Mesenchymal stem cell (in vitro differentiated cells and primary cell): ENCODE results near the gene SECISBP2L.

ENCODE experiments used
- DNase-seq: peaks from one replicate; pipeline ENCODE4 v3.0.0-alpha.2; 2013
- H2AFZ ChIP-seq: one replicate; pipeline ENCODE4 v1.6.1; 2013; ENCODE audit warnings: low read depth, mild to moderate bottlenecking, control low read depth, inconsistent platforms, low read length, moderate library complexity
- H2AK5ac ChIP-seq: 2 replicates; pipeline ENCODE4 v1.6.1; 2013; ENCODE audit warnings: low read length, moderate library complexity, mild to moderate bottlenecking, inconsistent platforms; ENCODE audit not compliant: severe bottlenecking
- H2BK120ac ChIP-seq: one replicate; pipeline ENCODE4 v1.6.1; 2013; ENCODE audit warnings: low read depth, mild to moderate bottlenecking, inconsistent platforms, low read length, moderate library complexity
- H2BK12ac ChIP-seq, 2 experiments: one replicate each; pipeline ENCODE4 v1.6.1; 2013; ENCODE audit warnings: inconsistent platforms in 2 of 2, low read length in 2 of 2, mild to moderate bottlenecking in 2 of 2, moderate library complexity in 2 of 2, control low read depth in 1 of 2
- H2BK15ac ChIP-seq: one replicate; pipeline ENCODE4 v1.6.1; 2013; ENCODE audit warnings: mild to moderate bottlenecking, low read depth, inconsistent platforms; ENCODE audit not compliant: poor library complexity, severe bottlenecking
- H2BK5ac ChIP-seq: 2 replicates; pipeline ENCODE4 v1.6.1; 2013; ENCODE audit warnings: low read depth, mild to moderate bottlenecking, low read length, control low read depth, inconsistent platforms; ENCODE audit not compliant: poor library complexity, severe bottlenecking
- H3K14ac ChIP-seq, 2 experiments: one replicate each; pipeline ENCODE4 v1.6.1; 2013; ENCODE audit warnings: inconsistent platforms in 2 of 2, low read length in 2 of 2, control low read depth in 1 of 2, mild to moderate bottlenecking in 1 of 2, moderate library complexity in 1 of 2
- H3K18ac ChIP-seq, 2 experiments: one replicate each; pipeline ENCODE4 v1.6.1; 2013; ENCODE audit warnings: inconsistent platforms in 2 of 2, low read length in 2 of 2, control low read depth in 1 of 2, low read depth in 1 of 2, mild to moderate bottlenecking in 1 of 2
- H3K23ac ChIP-seq, 2 experiments: one replicate each; pipeline ENCODE4 v1.6.1; 2013; ENCODE audit warnings: inconsistent platforms in 2 of 2, low read length in 2 of 2, mild to moderate bottlenecking in 2 of 2, moderate library complexity in 2 of 2, control low read depth in 1 of 2
- H3K27ac ChIP-seq: 2 replicates; pipeline ENCODE4 v1.5.1; 2013; ENCODE audit warnings: mild to moderate bottlenecking, moderate library complexity, low read length, control low read depth, inconsistent platforms; ENCODE audit not compliant: poor library complexity, severe bottlenecking
- H3K27me3 ChIP-seq, 2 experiments: 2 replicates each; pipeline versions ENCODE4 v1.6.1 to v1.7.0; 2013; ENCODE audit warnings: low read length in 2 of 2, mild to moderate bottlenecking in 2 of 2, moderate library complexity in 2 of 2, control low read depth in 1 of 2, inconsistent platforms in 1 of 2; ENCODE audit not compliant: control insufficient read depth in 1 of 2, insufficient read depth in 1 of 2
- H3K36me3 ChIP-seq, 2 experiments: 2 replicates each; pipeline versions ENCODE4 v1.6.1 to v1.7.0; 2013; ENCODE audit warnings: low read length in 2 of 2, control low read depth in 1 of 2, inconsistent platforms in 1 of 2, low read depth in 1 of 2, mild to moderate bottlenecking in 1 of 2; ENCODE audit not compliant: insufficient read depth in 2 of 2, control insufficient read depth in 1 of 2
- H3K4ac ChIP-seq, 2 experiments: one replicate each; pipeline ENCODE4 v1.6.1; 2013; ENCODE audit warnings: inconsistent platforms in 2 of 2, low read length in 2 of 2, mild to moderate bottlenecking in 2 of 2, moderate library complexity in 2 of 2, control low read depth in 1 of 2, low read depth in 1 of 2
- H3K4me1 ChIP-seq: 2 replicates; pipeline ENCODE4 v1.6.1; 2013; ENCODE audit warnings: low read depth, low read length, control low read depth; ENCODE audit not compliant: control insufficient read depth, insufficient read depth
- H3K4me2 ChIP-seq: 2 replicates; pipeline ENCODE4 v1.6.1; 2013; ENCODE audit warnings: low read length, mild to moderate bottlenecking, inconsistent platforms; ENCODE audit not compliant: poor library complexity, severe bottlenecking
- H3K4me3 ChIP-seq, 2 experiments: 2 replicates each; pipeline versions ENCODE4 v1.5.1 to v1.7.0; 2013; ENCODE audit warnings: low read length in 2 of 2, mild to moderate bottlenecking in 2 of 2, control low read depth in 1 of 2, low read depth in 1 of 2; ENCODE audit not compliant: insufficient read depth in 1 of 2
- H3K79me1 ChIP-seq: replicated peaks from 2 replicates; pipeline ENCODE4 v1.6.1; 2013; ENCODE audit warnings: mild to moderate bottlenecking, control low read depth, low read length, inconsistent platforms; ENCODE audit not compliant: poor library complexity, severe bottlenecking
- H3K9ac ChIP-seq: 2 replicates; pipeline ENCODE4 v1.7.0; 2013; ENCODE audit warnings: mild to moderate bottlenecking, low read length, moderate library complexity
- H3K9me3 ChIP-seq: 2 replicates; pipeline ENCODE4 v1.7.0; 2013; ENCODE audit warnings: mild to moderate bottlenecking, low read length; ENCODE audit not compliant: control insufficient read depth
- H4K8ac ChIP-seq: one replicate; pipeline ENCODE4 v1.6.1; 2013; ENCODE audit warnings: inconsistent platforms, mild to moderate bottlenecking, low read length, moderate library complexity
- H4K91ac ChIP-seq: one replicate; pipeline ENCODE4 v1.6.1; 2013; ENCODE audit warnings: mild to moderate bottlenecking, low read length, inconsistent platforms
- WGBS: methylation state at CpG from one replicate; pipeline ENCODE4 v1.1.7; 2013; ENCODE audit warnings: mixed read lengths; 5-methylcytosine and 5-hydroxymethylcytosine counted together

The SECISBP2L gene

DNA sequence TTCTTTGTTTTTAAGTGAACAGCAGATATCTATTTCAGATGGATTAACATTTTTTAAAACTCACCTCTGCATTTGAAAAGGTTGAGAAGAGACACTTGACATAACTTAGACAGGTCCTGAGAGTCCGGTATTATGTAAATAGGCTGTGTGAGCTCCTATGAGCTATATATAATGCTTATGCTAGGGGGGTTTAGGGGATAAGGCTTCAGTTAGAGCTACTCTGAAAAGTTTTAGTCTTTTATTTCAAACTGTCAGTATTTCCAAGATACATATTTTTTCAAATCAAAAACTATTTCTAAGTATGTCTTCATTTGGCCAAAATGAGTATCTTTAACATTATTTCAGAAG lies 99.4 kb downstream of the SECISBP2L start:
- Histone ChIP-seq H3K4ac (no peak overlapping the region), H3K79me1 (no peaks in the 10 kb centered on the region), H3K27me3 (no peaks in the 10 kb centered on the region), H3K4me1 (no peaks in the 10 kb centered on the region), H2AK5ac (no peak overlapping the region), H3K18ac (no peak overlapping the region), H3K23ac (no peak overlapping the region), H3K14ac (no peak overlapping the region), H3K4me2 (no peak overlapping the region), H3K4me3 (no peak overlapping the region), H4K8ac (no peak overlapping the region), H2BK120ac (no peak overlapping the region), H3K27ac (no peak overlapping the region), H3K9ac (no peak overlapping the region), H2BK12ac (no peak overlapping the region), H3K9me3 (no peaks in the 10 kb centered on the region), H4K91ac (no peak overlapping the region), H2BK5ac (no peak overlapping the region), H2BK15ac (no peak overlapping the region), H2AFZ (no peak overlapping the region), H3K36me3 (no peaks in the 10 kb centered on the region)
- no peak for DNase-seq
- WGBS: no CpG with 5 or more reads among the region's 1 CpG

DNA sequence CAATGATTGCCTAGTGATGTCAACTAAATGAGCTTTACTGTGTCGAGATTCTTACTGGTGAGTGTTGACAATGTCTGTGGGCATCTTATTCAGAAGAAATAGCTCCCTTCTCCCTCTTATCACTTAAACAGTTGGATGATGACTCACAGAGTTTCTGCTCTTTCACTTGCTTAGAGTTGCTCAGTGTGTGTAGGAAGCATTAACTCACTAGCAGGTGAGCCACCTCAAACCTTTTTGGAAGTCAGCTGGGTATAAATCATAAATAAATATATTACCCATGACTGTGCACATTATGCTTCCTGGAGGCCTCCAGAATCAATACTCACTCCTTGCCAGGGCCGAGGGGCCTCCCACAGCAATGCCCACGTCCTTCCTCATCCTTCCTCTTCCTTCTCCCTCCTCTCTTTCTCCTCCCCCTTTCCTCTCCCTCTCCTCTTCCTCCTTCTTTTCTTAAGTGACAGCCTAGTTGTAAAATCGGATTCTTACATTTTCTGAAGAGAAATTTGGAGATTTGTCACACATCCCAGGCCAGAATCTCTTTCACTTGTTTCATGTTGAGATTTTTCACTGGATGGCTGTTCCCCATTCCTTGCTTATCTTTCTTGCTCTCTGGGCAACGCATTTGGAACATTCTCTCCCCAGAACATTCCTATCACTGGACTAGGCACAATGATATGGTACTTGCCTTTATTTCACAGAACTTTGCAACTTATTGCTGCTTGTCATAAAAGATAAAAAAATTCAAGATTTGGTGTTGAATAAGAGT lies 100.0 kb downstream of the SECISBP2L start:
- H2BK15ac ChIP-seq: no peak overlapping the region
- no peak overlapping the region for H3K18ac ChIP-seq
- H3K23ac ChIP-seq: no peak overlapping the region
- no peak overlapping the region for H3K14ac ChIP-seq
- no peaks in the 10 kb centered on the region for H3K4me1 ChIP-seq
- DNase-seq: peak; percentile 64
- no peaks in the 10 kb centered on the region for H3K27me3 ChIP-seq
- H3K36me3 ChIP-seq: no peaks in the 10 kb centered on the region
- no peak overlapping the region for H3K4me2 ChIP-seq
- no peak overlapping the region for H2AFZ ChIP-seq
- H2BK5ac ChIP-seq: no peak overlapping the region
- no peak overlapping the region for H3K9ac ChIP-seq
- no peaks in the 10 kb centered on the region for H3K9me3 ChIP-seq
- H4K8ac ChIP-seq: no peak overlapping the region
- H2BK12ac ChIP-seq: no peak overlapping the region
- H4K91ac ChIP-seq: no peak overlapping the region
- H3K79me1 ChIP-seq: no peaks in the 10 kb centered on the region
- H2BK120ac ChIP-seq: no peak overlapping the region
- WGBS: 53% methylated on average over 4 of the region's 5 CpGs
- no peak overlapping the region for H3K4me3 ChIP-seq
- peak overlapping the region; percentile 34 for H3K27ac ChIP-seq
- peak overlapping the region; percentile 61 for H2AK5ac ChIP-seq
- no peak overlapping the region for H3K4ac ChIP-seq

DNA sequence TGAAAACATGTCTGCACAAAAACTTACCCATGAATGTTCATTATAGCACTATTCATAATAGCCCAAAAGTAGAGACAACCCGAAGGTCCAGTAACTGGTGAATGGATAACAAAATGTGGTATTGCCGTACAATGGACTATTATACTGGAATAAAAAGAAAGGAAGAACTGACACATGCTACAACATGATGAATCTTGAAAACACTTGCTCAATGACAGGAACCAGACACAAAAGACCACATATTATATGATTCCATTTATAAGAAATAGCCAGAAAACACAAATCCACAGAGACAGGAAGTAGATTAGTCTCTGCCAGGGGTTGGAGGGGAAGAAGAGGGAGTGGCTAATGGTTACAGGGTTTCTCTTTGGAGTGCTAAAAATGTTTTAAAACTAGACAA lies 100.9 kb downstream of the SECISBP2L start:
- no peak overlapping the region for H2BK12ac ChIP-seq
- no peak overlapping the region for H3K4ac ChIP-seq
- no peaks in the 10 kb centered on the region for H3K4me1 ChIP-seq
- no peak for DNase-seq
- H2BK15ac ChIP-seq: no peak overlapping the region
- H4K91ac ChIP-seq: no peak overlapping the region
- no peak overlapping the region for H2BK120ac ChIP-seq
- H3K4me2 ChIP-seq: no peak overlapping the region
- no peak overlapping the region for H2AK5ac ChIP-seq
- no peaks in the 10 kb centered on the region for H3K9me3 ChIP-seq
- H3K27ac ChIP-seq: peak overlapping the region; percentile 87
- no peaks in the 10 kb centered on the region for H3K36me3 ChIP-seq
- no peaks in the 10 kb centered on the region for H3K79me1 ChIP-seq
- WGBS: no CpG with 5 or more reads among the region's 2 CpGs
- H3K4me3 ChIP-seq: no peak overlapping the region
- H2AFZ ChIP-seq: no peak overlapping the region
- H3K9ac ChIP-seq: no peak overlapping the region
- no peak overlapping the region for H4K8ac ChIP-seq
- no peak overlapping the region for H3K14ac ChIP-seq
- H2BK5ac ChIP-seq: no peak overlapping the region
- no peaks in the 10 kb centered on the region for H3K27me3 ChIP-seq
- no peak overlapping the region for H3K18ac ChIP-seq
- no peak overlapping the region for H3K23ac ChIP-seq

DNA sequence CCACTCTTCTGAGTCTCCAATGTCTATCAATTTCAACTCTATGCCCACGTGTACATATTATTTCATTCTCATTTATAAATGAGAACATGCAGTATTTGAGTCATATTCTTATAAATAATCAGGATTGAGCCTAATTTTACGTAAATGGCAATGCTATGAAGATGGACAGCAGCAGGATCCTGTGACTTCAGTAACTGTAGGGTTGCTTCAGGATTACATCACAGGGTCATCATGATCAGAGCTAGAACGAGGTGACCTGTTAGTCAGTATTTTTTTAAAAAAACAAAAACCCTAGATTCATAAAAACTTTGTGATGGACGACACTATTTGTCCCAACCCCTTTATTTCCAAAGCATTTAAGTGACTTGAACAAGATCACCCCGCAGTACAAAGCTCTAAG lies 104.3 kb downstream of the SECISBP2L start:
- peaks cover 6% of the 10 kb centered on the region for H3K4me1 ChIP-seq
- no peak overlapping the region for H4K91ac ChIP-seq
- 89% methylated on average over 5 of the region's 5 CpGs for whole genome bisulfite sequencing
- H3K4me3 ChIP-seq: no peak overlapping the region
- H2BK12ac ChIP-seq: no peak overlapping the region
- no peak overlapping the region for H3K23ac ChIP-seq
- no peak overlapping the region for H3K4me2 ChIP-seq
- no peak overlapping the region for H2AK5ac ChIP-seq
- no peaks in the 10 kb centered on the region for H3K9me3 ChIP-seq
- H3K4ac ChIP-seq: no peak overlapping the region
- no peaks in the 10 kb centered on the region for H3K36me3 ChIP-seq
- no peak overlapping the region for H3K14ac ChIP-seq
- no peak overlapping the region for H3K9ac ChIP-seq
- H2BK5ac ChIP-seq: no peak overlapping the region
- no peaks in the 10 kb centered on the region for H3K27me3 ChIP-seq
- H2BK120ac ChIP-seq: no peak overlapping the region
- H3K27ac ChIP-seq: no peak overlapping the region
- no peak overlapping the region for H2AFZ ChIP-seq
- H3K79me1 ChIP-seq: peaks cover 1% of the 10 kb centered on the region
- H4K8ac ChIP-seq: no peak overlapping the region
- no peak overlapping the region for H2BK15ac ChIP-seq
- no peak for DNase-seq
- no peak overlapping the region for H3K18ac ChIP-seq
